GM12801 (cell line): Measurements from ENCODE around the gene PTGR2.

Experiments
- TF ChIP-seq, protein P1 (sequence below): IDR thresholded peaks from one replicate; pipeline ENCODE4 v1.5.1; 2011; ENCODE audit warnings: control low read depth; ENCODE audit not compliant: insufficient read length; ENCODE audit errors: extremely low read depth

The PTGR2 gene

DNA sequence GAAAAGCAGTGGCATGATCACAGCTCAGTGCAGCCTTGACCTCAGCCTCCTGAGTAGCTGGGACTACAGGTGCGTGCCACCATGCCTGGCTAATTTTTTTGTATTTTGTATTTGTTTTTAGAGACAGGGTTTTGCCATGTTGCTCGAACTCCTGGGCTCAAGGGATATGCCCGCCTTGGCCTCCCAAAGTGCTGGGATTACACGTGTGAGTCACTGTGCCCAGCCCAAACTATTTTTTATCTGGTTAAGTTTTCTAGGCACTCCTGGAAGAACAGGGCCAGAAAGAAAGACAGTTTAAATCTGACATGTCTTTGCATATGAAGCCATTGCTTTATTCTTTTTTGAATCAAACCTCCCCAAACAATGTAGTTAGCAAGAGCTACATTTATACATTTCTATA is 27.5 kb upstream of the PTGR2 start:
- TF ChIP-seq, protein P1, sequence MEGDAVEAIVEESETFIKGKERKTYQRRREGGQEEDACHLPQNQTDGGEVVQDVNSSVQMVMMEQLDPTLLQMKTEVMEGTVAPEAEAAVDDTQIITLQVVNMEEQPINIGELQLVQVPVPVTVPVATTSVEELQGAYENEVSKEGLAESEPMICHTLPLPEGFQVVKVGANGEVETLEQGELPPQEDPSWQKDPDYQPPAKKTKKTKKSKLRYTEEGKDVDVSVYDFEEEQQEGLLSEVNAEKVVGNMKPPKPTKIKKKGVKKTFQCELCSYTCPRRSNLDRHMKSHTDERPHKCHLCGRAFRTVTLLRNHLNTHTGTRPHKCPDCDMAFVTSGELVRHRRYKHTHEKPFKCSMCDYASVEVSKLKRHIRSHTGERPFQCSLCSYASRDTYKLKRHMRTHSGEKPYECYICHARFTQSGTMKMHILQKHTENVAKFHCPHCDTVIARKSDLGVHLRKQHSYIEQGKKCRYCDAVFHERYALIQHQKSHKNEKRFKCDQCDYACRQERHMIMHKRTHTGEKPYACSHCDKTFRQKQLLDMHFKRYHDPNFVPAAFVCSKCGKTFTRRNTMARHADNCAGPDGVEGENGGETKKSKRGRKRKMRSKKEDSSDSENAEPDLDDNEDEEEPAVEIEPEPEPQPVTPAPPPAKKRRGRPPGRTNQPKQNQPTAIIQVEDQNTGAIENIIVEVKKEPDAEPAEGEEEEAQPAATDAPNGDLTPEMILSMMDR = no peak

DNA sequence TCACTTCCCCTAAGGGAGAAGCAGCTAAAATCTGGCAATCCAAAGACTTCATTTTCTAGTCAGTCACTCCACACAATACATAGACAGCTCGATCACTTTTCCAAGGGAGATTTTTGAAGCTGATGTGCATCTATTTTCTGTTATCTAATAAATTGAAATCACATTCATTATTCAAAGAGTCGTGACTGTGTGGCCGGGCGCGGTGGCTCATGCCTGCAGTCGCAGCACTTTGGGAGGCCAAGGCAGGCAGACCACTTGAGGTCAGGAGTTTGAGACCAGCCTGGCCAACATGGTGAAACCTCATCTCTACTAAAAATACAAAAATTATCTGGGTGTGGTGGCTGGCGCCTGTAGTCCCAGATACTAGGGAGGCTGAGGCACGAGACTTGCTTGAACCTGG is 27.1 kb upstream of the PTGR2 start:
- TF ChIP-seq, protein P1 = no peak

DNA sequence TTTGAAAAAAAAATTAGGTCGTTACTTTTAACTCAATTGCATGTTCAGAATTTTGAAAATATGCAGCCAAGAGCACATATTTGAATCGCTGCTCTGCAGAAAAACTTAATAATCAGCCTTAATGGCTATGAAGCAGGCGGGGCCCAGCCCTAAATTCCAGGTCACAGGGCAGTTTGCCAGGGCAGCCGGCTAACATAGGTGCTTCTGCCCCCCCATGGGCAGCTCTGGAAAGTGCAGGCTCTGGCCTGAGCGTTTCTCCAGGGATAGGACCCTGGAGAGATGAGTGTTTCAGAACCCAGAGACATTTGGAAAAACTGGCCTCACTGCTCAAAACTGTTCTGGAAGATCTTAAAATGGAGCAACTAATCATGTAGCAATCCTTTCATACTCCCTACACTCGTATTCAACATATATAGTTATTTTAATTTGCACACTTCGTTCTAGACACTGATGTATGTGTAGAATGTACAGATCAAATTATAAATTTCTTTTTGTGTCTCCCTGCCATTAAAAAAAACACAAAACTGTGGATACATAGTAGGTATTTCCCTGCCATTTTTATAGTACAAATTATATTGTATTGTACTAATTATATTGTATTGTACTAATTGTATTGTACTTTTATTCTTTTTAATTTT is 26.0 kb upstream of the PTGR2 start:
- TF ChIP-seq, protein P1 = no peak

DNA sequence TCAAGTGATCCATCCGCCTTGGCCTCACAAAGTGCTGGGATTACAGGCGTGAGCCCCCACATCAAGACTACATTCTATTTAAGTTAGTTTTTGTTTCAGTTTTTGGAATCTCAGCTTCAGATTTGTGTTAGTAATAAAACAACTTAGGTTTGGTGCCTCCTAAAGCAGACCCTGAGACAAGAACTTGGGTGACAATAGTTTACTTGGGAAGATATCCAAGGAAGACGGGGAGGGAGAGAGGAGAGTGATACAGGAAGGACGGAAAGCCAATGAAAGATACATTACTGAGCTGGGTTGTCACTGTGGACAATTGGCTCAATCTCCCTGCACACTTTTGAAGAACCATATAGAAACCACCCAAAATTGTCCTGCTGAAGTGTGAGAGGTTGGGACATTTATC is 22.6 kb upstream of the PTGR2 start:
- TF ChIP-seq, protein P1 = no peak

DNA sequence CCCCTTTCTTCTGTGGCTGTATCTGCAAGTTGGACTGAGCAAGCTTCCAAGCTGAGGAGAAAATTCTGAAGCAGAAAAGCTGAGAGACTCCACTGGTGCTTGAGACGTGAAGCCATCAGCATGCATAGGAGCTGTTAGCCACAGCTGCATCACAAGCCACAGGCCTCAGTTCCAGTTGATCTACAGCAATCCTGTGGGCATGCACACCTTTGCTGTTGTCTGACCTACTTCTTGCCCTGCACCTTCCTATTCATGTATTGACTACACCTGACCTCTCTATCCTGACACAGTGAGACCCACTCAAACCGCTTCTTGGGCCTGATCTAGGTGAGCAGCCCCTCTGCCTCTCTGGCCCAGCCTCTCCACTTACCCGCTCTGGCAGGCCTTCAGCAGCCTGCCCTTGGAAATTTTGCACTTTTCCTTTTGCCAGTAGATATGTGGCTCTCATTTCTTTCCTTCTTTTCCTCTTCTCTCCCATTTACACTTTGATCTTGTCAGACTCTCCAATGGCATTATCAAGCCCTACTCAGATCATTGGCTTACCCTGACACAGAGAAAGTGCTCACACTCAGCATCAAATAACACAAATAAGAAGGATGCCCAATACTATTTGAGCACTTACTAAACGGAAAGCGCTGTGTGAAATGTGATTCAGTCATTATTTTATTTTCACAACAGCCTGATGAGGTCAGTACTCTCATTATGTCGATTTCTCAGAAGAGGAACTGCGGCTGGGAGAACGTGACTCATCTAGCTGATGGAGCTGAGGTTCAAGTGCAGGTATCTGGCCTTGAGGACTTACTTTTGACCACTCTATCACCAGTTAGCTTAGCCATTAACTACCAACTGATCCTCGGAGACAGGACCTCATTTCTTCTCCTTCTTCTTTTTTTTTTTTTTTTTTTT is 21.9 kb upstream of the PTGR2 start:
- TF ChIP-seq, protein P1 = no peak

DNA sequence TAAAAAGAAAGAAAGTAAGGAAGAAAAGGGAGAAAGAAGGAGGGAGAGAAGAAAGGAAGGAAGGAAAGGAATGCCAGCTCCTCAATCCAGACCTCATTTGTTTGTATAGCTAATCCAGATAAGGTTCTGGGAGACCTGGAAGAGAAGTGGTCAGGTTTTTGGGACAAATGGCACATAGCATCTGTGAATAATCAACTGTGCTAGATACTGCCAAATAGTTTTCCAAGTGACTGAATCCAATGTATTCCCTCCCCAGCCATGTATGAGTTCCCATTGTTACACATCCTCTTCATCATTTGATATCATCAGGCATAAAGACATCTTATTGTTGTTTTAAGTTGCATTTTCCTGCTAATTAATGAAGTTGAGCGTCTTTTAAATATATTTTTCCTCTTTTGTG is 18.6 kb upstream of the PTGR2 start:
- TF ChIP-seq, protein P1 = no peak

DNA sequence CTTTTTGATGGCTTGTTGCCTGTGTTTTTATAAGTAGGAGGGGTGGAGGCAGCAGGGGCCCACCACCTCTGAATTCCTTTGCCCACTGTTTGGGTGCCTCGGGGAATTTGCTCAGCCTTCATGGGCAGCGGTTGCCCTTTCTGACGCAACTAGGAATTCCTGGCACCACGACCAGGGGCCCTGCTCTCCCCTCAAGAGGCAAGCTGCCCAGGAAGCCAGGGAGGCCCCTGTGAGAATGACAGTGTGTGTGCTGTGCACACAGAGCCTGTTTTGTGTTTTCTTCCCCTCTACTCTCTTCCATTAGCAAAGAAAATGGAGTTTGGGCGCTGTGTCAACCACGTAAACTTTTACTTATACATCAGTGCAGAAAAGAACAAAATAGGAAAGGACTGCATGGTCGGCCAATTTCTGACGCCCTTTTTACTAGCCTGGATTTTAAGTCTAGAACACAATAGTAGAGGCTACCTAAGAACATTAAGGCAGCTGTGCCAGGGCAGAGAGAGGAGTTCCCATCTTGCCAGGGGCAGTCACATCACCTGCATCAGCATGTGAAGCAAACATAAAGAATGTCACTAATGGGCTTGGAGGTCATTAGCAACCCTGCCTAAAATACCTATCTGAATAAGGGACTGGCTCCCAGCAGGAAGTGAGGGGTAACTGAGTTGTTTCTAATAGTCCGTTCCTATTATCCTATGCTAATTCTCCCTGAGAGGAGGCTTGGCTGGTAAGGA is 17.9 kb upstream of the PTGR2 start:
- TF ChIP-seq, protein P1 = no peak
